ENCODE results near the gene EGFLAM.
A peak's percentile ranks its signal among the peaks of the same experiment; 100 is the strongest.

Gene EGFLAM

DNA sequence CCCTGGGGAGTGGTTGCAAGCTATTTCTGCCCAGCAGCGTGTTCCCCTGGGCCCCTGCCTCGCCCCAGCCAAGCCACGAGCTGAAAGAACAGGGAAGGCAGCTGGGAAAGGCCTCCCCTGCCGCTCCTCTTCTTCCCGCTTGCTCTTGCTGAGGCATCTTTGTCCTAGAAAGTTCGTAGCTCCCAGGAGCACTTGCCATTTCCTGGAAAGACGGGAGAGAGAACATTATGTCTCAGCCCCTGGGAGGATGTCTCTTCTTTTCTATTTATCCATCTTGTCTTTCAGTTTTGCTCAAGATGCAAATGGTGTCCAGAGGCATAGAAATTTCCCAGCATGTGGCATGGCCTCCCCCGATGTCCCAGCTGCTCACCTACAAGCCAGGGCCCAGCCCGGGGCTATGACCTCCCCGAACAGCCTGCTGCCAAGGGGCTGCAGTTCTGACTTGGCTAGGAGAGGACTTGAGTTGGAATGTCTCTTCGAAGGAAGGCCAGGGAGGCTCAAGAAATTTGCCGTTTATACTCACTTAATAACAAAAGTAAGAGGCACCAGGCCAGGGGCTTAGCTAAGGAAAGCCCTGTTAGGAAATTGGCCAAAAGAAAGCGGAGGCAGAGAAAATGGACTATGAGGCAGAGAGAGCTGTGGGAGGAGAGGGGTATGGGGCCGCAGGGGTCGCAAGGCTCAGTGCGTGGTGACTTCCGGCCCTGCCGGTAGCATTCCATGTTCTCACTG is 210.8 kb downstream of the EGFLAM start:
- DNase-seq (ENCODE audit: insufficient read length, low spot score) = no peak
- TF ChIP-seq POLR2A (IDR thresholded peaks at IDR 0.05; ENCODE audit: low read depth, low read length) = no peak
- no peak for FAIRE-seq

DNA sequence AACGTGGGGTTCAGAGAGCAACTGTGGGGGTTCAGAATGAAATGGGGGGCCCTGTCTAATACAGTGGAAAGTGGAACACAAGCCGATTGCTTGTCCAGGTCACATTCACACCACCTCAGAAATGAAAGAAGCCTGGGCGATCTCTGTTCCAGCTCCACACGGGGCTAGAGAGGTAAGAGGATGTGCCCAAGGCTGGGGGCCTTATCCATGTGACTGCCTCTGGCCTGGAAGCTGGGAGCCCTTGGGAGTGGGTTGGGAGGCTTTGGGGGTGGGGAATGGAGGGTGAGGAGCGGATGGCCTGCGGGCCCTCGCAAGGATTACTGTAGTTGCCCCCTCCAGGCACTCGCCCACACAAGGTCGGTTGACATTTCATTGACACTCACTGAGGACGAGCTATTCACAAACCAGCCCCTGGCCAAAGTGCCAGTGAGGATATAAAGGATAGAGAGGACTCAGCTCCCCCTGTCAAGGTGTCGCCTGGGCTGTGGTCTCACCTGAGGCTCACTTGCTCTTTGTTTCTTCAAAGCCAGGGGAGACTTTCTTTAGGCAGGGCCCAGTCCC is 211.4 kb downstream of the EGFLAM start:
- DNase-seq (ENCODE audit: insufficient read length, low spot score) (no peak), FAIRE-seq (no peak)
- no peak for TF ChIP-seq POLR2A (IDR thresholded peaks at IDR 0.05; ENCODE audit: low read depth, low read length)

DNA sequence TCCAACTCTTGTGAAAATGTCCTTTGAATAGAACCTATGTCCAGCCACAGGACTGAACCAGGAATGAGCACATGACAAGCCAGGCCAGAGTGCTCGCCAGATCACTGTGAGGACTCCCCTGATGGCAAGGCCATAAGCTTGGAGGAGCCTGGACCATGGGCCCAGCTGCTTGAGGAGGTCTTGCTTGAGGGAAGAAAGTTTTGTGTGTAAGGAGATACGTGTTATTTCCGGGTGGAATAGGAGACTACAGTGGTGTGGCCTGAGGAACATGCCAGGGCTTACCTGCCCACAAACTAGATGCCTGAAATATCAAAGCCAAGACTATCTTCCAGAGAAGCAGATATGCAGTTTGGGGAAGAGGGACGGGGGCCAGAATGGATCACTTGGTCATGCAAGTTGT is 213.3 kb downstream of the EGFLAM start:
- DNase-seq (ENCODE audit: insufficient read length, low spot score) = no peak
- no peak for FAIRE-seq
- no peak for TF ChIP-seq POLR2A (IDR thresholded peaks at IDR 0.05; ENCODE audit: low read depth, low read length)

DNA sequence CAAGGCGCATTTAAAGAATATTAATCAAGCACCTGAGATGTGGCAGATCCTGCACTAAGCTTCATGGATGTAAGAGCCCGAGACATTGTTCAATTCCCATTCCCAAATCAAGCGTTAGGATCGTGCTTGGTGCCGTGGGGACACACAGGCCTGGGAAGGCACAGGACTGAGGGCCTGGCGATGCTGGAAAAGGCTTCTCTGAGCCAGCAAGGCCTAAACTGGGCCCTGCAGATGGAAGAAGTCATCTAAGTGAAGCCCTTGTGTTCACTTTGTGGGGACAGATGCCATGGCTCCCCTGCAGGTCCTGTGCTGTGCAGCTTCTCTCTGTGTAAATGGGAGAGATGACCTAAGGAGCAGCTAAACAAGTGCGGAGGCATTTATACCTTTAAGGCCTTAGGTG is 214.2 kb downstream of the EGFLAM start:
- no peak for TF ChIP-seq POLR2A (IDR thresholded peaks at IDR 0.05; ENCODE audit: low read depth, low read length)
- DNase-seq (ENCODE audit: insufficient read length, low spot score) (no peak), FAIRE-seq (no peak)

DNA sequence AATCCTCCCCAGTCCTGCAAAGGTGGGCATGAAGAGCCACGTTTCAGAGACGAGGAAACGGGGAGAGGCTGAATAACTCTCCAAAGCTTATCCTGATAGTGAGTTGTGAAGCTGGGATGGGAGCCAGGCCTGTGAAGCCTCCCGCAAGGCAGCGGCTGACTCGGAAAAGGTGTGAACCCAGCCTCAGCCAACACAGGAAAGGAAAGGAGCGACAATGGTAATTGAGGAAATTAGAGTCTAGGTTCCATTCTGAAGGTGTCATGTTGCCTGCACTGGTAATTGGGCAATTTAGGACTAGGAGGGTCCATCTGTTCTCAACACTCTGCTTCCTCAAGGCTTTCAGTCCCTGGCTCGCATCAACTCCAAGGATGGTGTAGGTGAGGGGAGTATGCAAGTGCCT is 214.6 kb downstream of the EGFLAM start:
- FAIRE-seq (no peak), DNase-seq (ENCODE audit: insufficient read length, low spot score) (no peak)
- no peak for TF ChIP-seq POLR2A (IDR thresholded peaks at IDR 0.05; ENCODE audit: low read depth, low read length)

DNA sequence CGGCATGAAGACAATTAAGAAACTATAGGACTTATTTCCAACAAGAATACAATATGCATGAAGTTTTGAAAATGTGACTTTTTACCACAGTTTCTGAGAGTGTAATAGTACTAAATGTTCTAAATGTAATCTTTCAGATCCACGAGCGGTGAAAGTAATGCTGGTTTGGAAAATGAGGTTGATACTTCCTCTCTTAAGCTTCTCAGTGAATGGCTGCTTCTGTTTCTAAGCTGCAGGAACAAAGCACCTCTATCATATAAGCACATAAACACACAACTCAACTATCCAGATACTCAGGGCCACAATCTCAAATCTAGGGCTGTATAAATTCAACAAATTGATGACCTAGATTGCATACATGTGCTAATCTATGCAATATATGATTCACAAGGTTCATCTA is 219.8 kb downstream of the EGFLAM start:
- no peak for TF ChIP-seq POLR2A (IDR thresholded peaks at IDR 0.05; ENCODE audit: low read depth, low read length)
- FAIRE-seq = peak; percentile 33

DNA sequence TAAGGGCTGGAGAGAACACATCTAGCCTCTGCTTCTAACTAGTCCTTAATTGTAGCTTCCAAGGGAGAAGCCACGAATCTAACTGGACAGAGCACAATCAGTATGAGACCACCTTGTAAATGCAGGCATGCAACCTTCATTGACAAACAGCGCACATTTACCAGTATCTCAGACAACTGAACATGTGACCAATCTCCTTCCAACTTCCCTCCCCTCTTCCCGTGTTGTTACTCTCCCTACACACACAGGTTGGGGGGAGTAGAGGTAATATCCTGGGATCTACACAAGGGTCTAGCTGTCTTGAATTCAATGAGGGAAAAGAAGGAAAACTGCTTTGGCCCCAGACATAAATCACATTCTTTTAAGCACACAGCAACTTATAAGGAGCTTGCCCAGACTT is 220.5 kb downstream of the EGFLAM start:
- FAIRE-seq (no peak), DNase-seq (ENCODE audit: insufficient read length, low spot score) (no peak)

More for the DNA sequence above, 219.8 kb downstream of the EGFLAM start:
- no peak for DNase-seq (ENCODE audit: insufficient read length, low spot score)

DNA sequence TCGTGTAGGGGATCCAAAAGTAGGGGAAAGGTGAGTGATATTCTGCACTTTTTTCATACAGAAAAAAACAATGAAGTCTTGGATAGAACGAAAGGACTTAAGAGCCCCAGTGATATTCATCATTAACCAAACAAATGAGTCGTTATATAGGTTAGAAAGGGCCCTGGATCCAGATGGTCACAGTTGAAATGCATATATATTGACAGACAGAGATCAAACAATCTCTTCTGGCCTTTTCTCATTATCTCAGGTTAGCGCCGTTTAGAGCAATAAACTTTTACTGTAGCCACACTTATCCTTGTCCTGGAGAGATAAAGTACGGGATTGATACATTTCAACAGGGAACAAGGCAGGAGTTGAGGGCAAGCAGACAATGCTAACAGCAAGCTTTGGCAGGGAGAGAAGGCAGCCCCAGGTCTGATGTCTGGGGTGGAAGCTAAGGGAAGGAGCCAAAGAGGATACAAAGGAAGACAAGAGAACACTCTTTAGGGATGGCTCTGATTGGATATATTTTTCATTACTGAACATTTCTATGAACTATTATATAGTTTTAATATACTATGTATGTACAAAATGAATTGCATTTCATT is 221.1 kb downstream of the EGFLAM start:
- no peak for DNase-seq (ENCODE audit: insufficient read length, low spot score)
- peak; percentile 45 for FAIRE-seq
- TF ChIP-seq POLR2A (IDR thresholded peaks at IDR 0.05; ENCODE audit: low read depth, low read length) = no peak

More for the DNA sequence above, 220.5 kb downstream of the EGFLAM start:
- no peak for TF ChIP-seq POLR2A (IDR thresholded peaks at IDR 0.05; ENCODE audit: low read depth, low read length)

DNA sequence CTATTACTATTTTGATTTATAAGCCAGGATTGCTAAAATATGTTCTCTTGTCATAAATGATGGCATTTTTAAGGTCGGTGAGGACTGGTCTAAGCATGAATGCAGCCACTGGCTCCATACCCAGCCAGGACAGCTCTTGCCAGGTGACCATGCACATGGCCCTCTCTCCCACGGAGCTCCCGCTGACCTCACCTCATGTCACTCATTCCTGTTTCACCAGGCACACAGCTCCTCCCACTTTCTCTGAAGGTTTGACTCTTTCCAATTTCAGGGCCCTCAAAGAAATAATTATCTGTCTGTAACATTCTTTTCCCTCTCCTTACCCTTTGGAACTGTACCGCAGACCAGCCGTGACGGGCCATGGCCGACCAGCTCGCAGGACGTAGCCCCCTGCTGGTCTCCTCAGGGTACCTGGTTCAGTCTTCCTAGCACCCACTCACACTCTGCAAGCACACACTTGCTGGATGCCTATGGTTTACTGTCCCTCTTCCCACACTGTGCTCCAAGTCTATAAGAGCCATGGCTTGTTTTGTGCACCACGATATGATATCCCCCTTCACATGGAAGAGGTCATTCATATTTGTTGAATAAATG is 225.5 kb downstream of the EGFLAM start:
- DNase-seq (ENCODE audit: insufficient read length, low spot score) (no peak), FAIRE-seq (no peak)
- no peak for TF ChIP-seq POLR2A (IDR thresholded peaks at IDR 0.05; ENCODE audit: low read depth, low read length)

DNA sequence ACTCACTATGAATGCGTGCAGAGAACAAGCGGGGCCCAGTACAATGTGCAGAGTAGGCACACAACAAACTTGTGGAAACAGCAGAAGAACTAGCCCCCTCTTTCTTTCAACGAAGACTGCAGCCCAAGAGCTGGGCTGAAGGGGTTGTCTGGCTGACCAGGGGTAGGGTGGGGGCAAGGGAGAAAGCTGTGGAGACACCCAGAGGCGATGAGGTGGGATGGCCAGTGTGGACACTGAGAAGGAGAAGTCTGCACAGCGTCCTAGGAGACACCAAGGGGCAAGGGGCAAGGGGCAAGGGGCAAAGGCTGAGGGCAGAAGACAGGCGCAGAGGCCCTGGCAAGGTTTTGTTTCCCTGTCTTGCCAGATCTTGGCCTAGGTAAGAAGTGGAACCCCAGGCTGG is 235.8 kb downstream of the EGFLAM start:
- FAIRE-seq (no peak), DNase-seq (ENCODE audit: insufficient read length, low spot score) (no peak)
- TF ChIP-seq POLR2A (IDR thresholded peaks at IDR 0.05; ENCODE audit: low read depth, low read length) = no peak

DNA sequence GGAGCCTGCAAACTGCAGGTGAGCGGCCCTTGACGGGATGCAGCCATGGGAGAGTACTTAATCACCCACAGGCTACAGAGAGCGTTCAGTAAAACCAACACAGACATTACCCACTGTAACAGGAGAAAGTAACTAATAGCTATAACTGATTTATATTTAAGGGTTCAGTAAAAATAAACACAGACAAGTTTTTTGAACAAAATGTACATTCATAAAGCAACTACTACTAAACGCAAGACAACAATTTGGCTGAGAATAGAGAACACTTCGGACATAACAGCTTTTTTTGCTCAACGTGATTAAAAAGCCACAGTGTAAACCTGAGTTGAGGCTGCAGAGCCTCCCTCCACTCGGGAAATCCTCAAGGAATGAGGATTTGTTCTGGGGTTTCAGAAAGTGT is 236.4 kb downstream of the EGFLAM start:
- TF ChIP-seq POLR2A (IDR thresholded peaks at IDR 0.05; ENCODE audit: low read depth, low read length) = no peak
- DNase-seq (ENCODE audit: insufficient read length, low spot score) (no peak), FAIRE-seq (no peak)

DNA sequence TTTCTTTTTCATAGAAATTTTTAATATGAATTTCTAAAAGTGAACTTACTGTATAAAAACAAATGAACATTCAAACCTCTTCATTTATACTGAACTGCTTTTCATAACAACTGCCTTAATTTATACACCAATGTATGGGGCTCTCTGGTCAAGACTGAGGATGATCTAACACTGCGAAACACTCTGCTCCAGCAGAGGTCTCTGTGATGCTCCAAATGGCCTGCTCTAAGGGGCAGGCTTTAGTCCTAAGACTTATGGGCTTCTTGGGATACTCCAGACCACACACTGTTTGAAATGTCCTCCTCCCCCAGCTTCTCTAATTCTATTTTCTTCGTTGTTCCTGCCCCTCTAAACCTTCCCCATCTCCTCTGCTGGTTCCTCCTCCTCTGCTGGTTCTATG is 239.6 kb downstream of the EGFLAM start:
- FAIRE-seq (peak; percentile 41), DNase-seq (ENCODE audit: insufficient read length, low spot score) (no peak)
- TF ChIP-seq POLR2A (IDR thresholded peaks at IDR 0.05; ENCODE audit: low read depth, low read length) = no peak

DNA sequence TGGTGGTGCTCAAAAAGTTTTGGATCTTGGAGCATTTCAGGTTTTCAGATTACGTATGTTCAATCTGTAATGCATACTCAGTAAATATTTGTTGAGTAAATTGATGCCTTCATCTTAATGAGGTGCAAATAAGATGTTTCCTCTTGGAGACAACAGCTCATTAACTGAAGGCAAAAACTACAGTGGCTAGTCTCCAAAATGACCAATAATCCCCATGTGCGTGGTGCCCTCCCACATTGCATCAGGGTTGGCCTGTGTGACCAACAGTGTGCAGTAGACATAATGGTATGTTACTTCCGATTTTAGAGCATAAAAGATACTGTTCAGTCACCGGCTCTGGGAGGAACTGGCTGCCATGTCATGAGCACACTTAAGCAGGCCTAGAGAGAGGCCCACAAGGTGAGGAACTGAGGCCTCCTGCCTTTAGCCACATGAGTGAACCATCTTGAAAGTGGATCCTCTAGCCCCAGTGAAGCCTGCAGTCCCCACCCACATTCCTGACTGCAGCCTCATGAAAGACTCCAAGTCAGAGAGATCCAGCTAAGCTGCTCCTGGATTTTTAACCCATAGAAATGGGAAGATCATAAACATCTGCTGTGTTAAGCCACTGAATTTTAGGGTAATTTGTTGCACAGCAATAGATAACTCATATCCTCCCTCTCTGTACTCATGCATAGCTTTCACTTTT is 242.4 kb downstream of the EGFLAM start:
- no peak for TF ChIP-seq POLR2A (IDR thresholded peaks at IDR 0.05; ENCODE audit: low read depth, low read length)
- FAIRE-seq (peak; percentile 87), DNase-seq (ENCODE audit: insufficient read length, low spot score) (no peak)

DNA sequence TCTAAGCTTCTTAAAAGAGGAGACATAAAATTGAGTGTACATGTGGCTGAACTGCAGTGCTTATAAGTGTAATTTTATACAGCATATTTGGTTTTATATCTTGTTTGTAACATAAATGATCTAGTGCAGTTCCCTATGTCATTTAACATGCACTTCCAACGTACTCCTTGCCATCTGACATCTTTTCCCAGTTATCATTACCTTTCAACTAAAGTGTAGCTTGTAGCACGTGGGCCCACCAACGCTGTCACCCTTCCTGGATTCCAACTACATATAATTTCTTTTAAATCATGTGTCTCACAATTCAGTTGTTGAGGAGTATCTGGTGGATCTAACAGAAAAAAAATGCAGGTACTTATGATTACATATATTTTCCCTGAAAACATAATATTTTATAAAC is 247.9 kb downstream of the EGFLAM start:
- DNase-seq (ENCODE audit: insufficient read length, low spot score) (no peak), FAIRE-seq (no peak)
- TF ChIP-seq POLR2A (IDR thresholded peaks at IDR 0.05; ENCODE audit: low read depth, low read length) = no peak
